ENCODE data around the gene MXRA8.
A peak's percentile ranks its signal among the peaks of the same experiment; 100 is the strongest.

The MXRA8 gene, protein sequence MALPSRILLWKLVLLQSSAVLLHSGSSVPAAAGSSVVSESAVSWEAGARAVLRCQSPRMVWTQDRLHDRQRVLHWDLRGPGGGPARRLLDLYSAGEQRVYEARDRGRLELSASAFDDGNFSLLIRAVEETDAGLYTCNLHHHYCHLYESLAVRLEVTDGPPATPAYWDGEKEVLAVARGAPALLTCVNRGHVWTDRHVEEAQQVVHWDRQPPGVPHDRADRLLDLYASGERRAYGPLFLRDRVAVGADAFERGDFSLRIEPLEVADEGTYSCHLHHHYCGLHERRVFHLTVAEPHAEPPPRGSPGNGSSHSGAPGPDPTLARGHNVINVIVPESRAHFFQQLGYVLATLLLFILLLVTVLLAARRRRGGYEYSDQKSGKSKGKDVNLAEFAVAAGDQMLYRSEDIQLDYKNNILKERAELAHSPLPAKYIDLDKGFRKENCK

DNA sequence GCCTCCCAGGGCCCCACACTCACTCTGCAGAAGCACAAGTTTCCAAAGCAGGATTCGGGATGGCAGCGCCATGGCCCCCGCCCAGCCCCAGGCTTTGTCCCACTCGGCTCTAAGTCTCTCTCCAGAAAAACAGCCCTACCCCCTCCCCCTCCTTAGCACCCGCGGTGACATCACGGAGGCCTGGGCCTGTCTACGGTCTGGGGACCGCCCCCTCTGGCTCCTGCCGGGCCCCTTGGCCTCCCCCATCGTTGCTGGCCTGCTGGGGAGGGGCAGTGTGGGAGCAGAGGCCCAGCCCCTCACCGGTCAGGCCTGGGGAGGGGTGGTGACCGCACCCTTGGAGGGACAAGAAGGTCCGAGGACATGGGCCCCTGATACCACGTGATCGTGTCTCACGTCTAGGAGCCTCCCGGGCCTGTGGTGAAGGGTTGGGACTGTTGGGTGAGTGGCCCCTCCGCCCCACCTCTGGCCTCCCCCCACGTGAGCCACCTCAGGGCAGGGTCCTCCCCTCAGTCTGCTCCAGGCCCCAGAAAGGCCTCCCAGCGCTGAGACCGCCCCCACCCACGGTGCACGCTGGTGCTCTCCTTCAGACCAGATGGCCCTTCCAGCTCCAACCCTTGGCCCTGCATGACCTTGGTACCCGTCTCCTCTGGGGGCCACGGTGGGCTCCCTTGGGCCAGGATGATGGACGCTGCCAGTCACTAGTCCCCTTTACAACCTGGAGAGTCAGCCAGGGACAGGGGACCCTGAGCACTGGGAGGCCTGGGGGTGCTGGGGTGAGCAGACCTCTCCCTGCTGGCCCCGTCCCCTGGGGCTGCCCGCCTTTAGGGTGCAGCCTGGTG is at the start of gene MXRA8:
MXRA8 (minus strand) TSS at position 123 of the 839 bp plus-strand sequence; CDS start at position 72, 51 bp downstream.
- no peaks in the 10 kb centered on the region for H3K4me1 ChIP-seq (ENCODE audit: control insufficient read depth, low read length)
- no peaks in the 10 kb centered on the region for H3K9me2 ChIP-seq (replicated peaks; ENCODE audit: control insufficient read depth, low read length)
- peaks cover 17% of the 10 kb centered on the region for H3K27me3 ChIP-seq (ENCODE audit: control insufficient read depth, low read length)
- H3K36me3 ChIP-seq (ENCODE audit: control insufficient read depth, low read length) = no peaks in the 10 kb centered on the region
- no peaks in the 10 kb centered on the region for H4K20me1 ChIP-seq (ENCODE audit: control insufficient read depth, insufficient read depth, low read depth, low read length)
- TF ChIP-seq CTCF (IDR thresholded peaks at IDR 0.05; ENCODE audit: low read depth, low read length, poor library complexity, severe bottlenecking) (no peak), EZH2phosphoT487 (IDR thresholded peaks at IDR 0.05; ENCODE audit: borderline replicate concordance, low read length) (no peak)
- no peak within 1 kb of the TSS for H3K4me3 ChIP-seq (ENCODE audit: low read length)
- H3F3A ChIP-seq (ENCODE audit: control insufficient read depth, insufficient read depth) = no peaks in the 10 kb centered on the region
- H3K27ac ChIP-seq (ENCODE audit: low read depth, low read length) = no peak within 1 kb of the TSS
- no peak within 1 kb of the TSS for H3K4me2 ChIP-seq (ENCODE audit: low read length)
- no peaks in the 10 kb centered on the region for H3K9me3 ChIP-seq (ENCODE audit: control insufficient read depth, insufficient read depth, low read length)
- H3K79me2 ChIP-seq (ENCODE audit: control insufficient read depth, low read length) = no peaks in the 10 kb centered on the region

DNA sequence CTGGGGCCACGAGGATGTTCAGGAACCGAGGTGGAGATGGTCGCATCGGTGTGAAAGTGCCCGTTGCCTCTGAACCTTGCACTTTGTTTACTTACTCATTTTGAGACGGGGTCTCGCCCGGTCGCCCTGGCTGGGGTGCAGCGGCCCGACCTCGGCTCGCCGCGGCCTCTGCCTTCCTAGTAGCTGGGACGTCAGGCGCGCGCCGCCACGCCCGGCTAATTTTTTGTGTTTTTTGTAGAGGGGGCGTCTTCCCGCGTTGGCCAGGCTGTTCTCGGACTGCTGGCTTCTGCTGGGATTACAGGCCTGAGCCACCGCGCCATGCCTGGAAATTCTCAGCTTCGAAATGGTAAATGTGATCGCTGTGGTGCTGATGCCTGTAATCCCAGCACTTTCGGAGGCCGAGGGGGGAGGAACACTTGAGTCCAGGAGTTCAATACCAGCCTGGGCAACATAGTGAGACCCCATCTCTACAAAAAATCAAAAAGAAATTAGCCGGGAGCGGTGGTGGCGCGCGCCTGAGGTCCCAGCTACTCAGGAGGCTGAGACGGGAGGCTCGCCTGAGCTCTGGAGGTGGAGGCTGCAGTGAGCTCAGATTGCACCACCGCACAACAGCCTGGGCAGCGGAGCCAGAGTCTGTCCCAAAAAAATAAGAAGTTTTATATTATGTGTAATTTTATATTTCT is 49.4 kb upstream of the MXRA8 start:
- no peaks in the 10 kb centered on the region for H3K9me2 ChIP-seq (replicated peaks; ENCODE audit: control insufficient read depth, low read length)
- H3K4me1 ChIP-seq (ENCODE audit: control insufficient read depth, low read length) = peaks cover 17% of the 10 kb centered on the region
- H4K20me1 ChIP-seq (ENCODE audit: control insufficient read depth, insufficient read depth, low read depth, low read length) = peaks cover 5% of the 10 kb centered on the region; the same call in 1 of the 2 replicates
- no peaks in the 10 kb centered on the region for H3K9me3 ChIP-seq (ENCODE audit: control insufficient read depth, insufficient read depth, low read length)
- peaks cover 14% of the 10 kb centered on the region for H3F3A ChIP-seq (ENCODE audit: control insufficient read depth, insufficient read depth)
- H3K4me2 ChIP-seq (ENCODE audit: low read length) = peak overlapping the region; percentile 83
- peaks cover 60% of the 10 kb centered on the region for H3K36me3 ChIP-seq (ENCODE audit: control insufficient read depth, low read length)
- no peaks in the 10 kb centered on the region for H3K27me3 ChIP-seq (ENCODE audit: control insufficient read depth, low read length)
- peak overlapping the region; percentile 93 for H3K4me3 ChIP-seq (ENCODE audit: low read length)
- peak overlapping the region; percentile 67 for H3K27ac ChIP-seq (ENCODE audit: low read depth, low read length)
- peaks cover 64% of the 10 kb centered on the region for H3K79me2 ChIP-seq (ENCODE audit: control insufficient read depth, low read length)
- no peak for TF ChIP-seq EZH2phosphoT487 (IDR thresholded peaks at IDR 0.05; ENCODE audit: borderline replicate concordance, low read length)
- TF ChIP-seq CTCF (IDR thresholded peaks at IDR 0.05; ENCODE audit: low read depth, low read length, poor library complexity, severe bottlenecking) = no peak

DNA sequence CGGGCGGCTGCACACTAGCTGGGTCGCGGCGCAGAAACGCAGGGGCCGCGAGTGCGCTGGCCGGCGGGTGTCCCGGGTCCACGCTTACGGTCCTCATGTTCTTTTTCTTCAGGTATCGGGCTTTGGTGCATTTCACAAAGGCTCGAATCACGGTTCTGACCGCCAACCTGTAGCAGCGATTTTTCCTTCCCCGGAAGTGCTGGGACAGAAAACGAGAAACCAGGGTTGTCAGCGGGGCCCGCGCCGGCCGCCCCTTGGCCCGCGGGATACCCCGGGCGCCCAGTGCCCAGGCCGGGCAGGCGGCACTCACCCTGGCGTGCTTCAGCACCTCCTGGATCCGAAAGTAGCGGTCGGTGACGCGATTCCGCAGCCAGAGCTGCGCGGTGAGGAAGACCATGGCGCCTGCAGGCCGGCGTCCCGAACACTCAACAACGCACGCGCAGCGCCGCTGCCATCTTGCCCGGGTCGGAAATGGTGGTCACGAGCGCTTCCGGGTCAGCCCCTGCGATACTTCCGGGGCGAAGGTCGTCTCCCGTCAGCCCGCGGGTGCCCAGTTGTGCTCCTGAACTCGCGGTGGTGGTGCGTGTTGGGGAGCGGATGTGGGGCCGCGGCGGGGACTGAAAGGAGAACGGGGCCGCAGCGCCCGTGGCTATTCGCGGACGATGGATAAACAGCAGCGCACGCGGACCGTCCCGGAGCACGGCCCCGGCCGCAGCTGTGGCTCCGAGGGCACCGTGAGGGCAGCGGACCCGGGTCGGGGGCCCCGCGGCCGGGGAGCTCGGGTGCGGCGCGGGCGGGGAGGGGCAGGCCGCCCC is 48.7 kb upstream of the MXRA8 start, which contains the start of gene MRPL20:
MRPL20 (minus strand) TSS at position 473 of the 815 bp plus-strand sequence; CDS start at position 397, 76 bp downstream.
- Histone ChIP-seq H3K4me2 (ENCODE audit: low read length) (peak within 1 kb of the TSS; percentile 85), H3K27ac (ENCODE audit: low read depth, low read length) (peak within 1 kb of the TSS; percentile 67), H3K9me3 (ENCODE audit: control insufficient read depth, insufficient read depth, low read length) (no peaks in the 10 kb centered on the region), H4K20me1 (ENCODE audit: control insufficient read depth, insufficient read depth, low read depth, low read length) (peaks cover 9% of the 10 kb centered on the region; the same call in 1 of the 2 replicates), H3F3A (ENCODE audit: control insufficient read depth, insufficient read depth) (peaks cover 20% of the 10 kb centered on the region), H3K9me2 (replicated peaks; ENCODE audit: control insufficient read depth, low read length) (no peaks in the 10 kb centered on the region), H3K36me3 (ENCODE audit: control insufficient read depth, low read length) (peaks cover 68% of the 10 kb centered on the region), H3K79me2 (ENCODE audit: control insufficient read depth, low read length) (peaks cover 72% of the 10 kb centered on the region), H3K27me3 (ENCODE audit: control insufficient read depth, low read length) (no peaks in the 10 kb centered on the region), H3K4me1 (ENCODE audit: control insufficient read depth, low read length) (peaks cover 21% of the 10 kb centered on the region), H3K4me3 (ENCODE audit: low read length) (peak within 1 kb of the TSS; percentile 93)
- no peak for TF ChIP-seq EZH2phosphoT487 (IDR thresholded peaks at IDR 0.05; ENCODE audit: borderline replicate concordance, low read length)
- no peak for TF ChIP-seq CTCF (IDR thresholded peaks at IDR 0.05; ENCODE audit: low read depth, low read length, poor library complexity, severe bottlenecking)

Data from DOHH2 (cell line).